ENCODE results near the gene USP7.
A peak's percentile ranks its signal among the peaks of the same experiment; 100 is the strongest.
"Not testable (repeated sequence)": the region's sequence is repeated elsewhere in the genome, so short reads cannot be mapped to it uniquely, and the experiment has no call there.

The USP7 gene

GRCh38 chr16:8874388-8874787, 89.3 kb downstream of the USP7 start:
- H3K79me2 ChIP-seq (ENCODE audit: low read length) = no peaks in the 10 kb centered on the region
- no peaks in the 10 kb centered on the region for H4K20me1 ChIP-seq (ENCODE audit: insufficient read depth, low read length)
- H3F3A ChIP-seq (ENCODE audit: insufficient read depth, low read length) = 0 out of 2 replicates have a peak, but pooled peaks cover 2% of the 10 kb centered on the region
- H3K9me3 ChIP-seq (replicated peaks; ENCODE audit: insufficient read depth, low read length) = no peaks in the 10 kb centered on the region
- no peak overlapping the region for H3K4me3 ChIP-seq (ENCODE audit: low read length)
- H3K9me2 ChIP-seq (replicated peaks; ENCODE audit: insufficient read depth, low read length) = no peaks in the 10 kb centered on the region
- no peak overlapping the region for H3K4me2 ChIP-seq (ENCODE audit: low read depth, low read length)
- no peaks in the 10 kb centered on the region; the same call in 1 of the 2 replicates for H3K4me1 ChIP-seq (ENCODE audit: low read length)
- no peaks in the 10 kb centered on the region for H3K27me3 ChIP-seq (replicated peaks; ENCODE audit: insufficient read depth, low read length)
- no peaks in the 10 kb centered on the region for H3K36me3 ChIP-seq (replicated peaks; ENCODE audit: insufficient read depth, low read length)
- DNase-seq = no peak
- H3K27ac ChIP-seq (ENCODE audit: low read length) = no peak overlapping the region
- no peak overlapping the region for H2AFZ ChIP-seq (ENCODE audit: low read length)
- no peak overlapping the region for H3K9ac ChIP-seq (ENCODE audit: low read length)
- TF ChIP-seq EZH2 (optimal IDR thresholded peaks at IDR 0.05; ENCODE audit: low read depth, low read length) (no peak), EZH2phosphoT487 (IDR thresholded peaks at IDR 0.05; ENCODE audit: low read length) (no peak)
- TF ChIP-seq, protein P1, sequence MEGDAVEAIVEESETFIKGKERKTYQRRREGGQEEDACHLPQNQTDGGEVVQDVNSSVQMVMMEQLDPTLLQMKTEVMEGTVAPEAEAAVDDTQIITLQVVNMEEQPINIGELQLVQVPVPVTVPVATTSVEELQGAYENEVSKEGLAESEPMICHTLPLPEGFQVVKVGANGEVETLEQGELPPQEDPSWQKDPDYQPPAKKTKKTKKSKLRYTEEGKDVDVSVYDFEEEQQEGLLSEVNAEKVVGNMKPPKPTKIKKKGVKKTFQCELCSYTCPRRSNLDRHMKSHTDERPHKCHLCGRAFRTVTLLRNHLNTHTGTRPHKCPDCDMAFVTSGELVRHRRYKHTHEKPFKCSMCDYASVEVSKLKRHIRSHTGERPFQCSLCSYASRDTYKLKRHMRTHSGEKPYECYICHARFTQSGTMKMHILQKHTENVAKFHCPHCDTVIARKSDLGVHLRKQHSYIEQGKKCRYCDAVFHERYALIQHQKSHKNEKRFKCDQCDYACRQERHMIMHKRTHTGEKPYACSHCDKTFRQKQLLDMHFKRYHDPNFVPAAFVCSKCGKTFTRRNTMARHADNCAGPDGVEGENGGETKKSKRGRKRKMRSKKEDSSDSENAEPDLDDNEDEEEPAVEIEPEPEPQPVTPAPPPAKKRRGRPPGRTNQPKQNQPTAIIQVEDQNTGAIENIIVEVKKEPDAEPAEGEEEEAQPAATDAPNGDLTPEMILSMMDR (IDR thresholded peaks at IDR 0.05; ENCODE audit: low read length) = no peak

GRCh38 chr16:8873866-8874195, 89.9 kb downstream of the USP7 start:
- not testable (repeated sequence) for H3K9me2 ChIP-seq (replicated peaks; ENCODE audit: insufficient read depth, low read length); H3K4me3 ChIP-seq (ENCODE audit: low read length); H2AFZ ChIP-seq (ENCODE audit: low read length); H3K9me3 ChIP-seq (replicated peaks; ENCODE audit: insufficient read depth, low read length); H3K36me3 ChIP-seq (replicated peaks; ENCODE audit: insufficient read depth, low read length); DNase-seq; H3K4me1 ChIP-seq (ENCODE audit: low read length); H3K79me2 ChIP-seq (ENCODE audit: low read length); H3K27ac ChIP-seq (ENCODE audit: low read length); H4K20me1 ChIP-seq (ENCODE audit: insufficient read depth, low read length); H3K9ac ChIP-seq (ENCODE audit: low read length); H3K27me3 ChIP-seq (replicated peaks; ENCODE audit: insufficient read depth, low read length); H3F3A ChIP-seq (ENCODE audit: insufficient read depth, low read length); H3K4me2 ChIP-seq (ENCODE audit: low read depth, low read length)

DNA sequence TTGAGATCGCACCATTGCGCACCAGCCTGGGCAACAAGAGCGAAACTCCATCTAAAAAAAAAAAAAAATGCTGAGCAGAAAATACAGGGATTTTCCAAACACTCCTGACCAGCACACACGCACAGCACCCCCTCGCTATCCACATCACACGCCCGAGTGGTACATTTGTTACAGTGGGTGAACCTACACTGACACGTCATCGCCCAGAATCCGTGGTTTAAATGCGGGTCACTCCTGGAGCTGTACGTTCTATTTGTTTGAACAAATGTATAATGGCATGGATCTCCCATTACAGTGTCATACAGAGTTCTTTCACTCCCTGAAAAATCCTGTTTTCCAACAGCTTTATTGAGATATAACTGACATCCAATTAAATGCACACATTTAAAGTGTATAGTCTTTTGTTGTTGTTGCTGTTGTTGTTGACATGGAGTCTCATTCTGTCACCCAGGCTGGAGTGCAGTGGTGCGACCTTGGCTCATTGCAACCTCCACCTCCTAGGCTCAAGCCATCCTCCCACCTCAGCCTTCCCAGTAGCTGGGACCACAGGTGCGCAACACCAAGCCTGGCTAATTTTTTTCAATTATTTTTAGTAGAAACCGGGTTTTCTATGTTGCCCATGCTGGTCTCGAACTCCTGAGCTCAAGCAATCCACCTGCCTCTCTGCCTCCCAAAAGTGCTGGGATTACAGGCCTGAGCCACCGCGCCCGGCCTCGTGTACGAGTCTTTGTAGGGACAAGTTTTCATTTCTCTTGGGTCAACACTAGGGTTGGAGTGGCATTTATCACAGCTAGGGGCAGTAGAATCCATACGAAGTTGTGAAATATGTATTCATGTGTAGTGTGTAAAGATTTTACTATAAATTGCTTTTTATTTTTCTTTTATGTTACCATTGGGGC, 90.5 kb downstream of the USP7 start:
- H3K9me3 ChIP-seq (replicated peaks; ENCODE audit: insufficient read depth, low read length) = no peaks in the 10 kb centered on the region
- H3K79me2 ChIP-seq (ENCODE audit: low read length) = peaks cover under 1% of the 10 kb centered on the region
- H3K4me2 ChIP-seq (ENCODE audit: low read depth, low read length) = no peak overlapping the region
- no peak for DNase-seq
- H3K27me3 ChIP-seq (replicated peaks; ENCODE audit: insufficient read depth, low read length) = no peaks in the 10 kb centered on the region
- no peaks in the 10 kb centered on the region; the same call in 1 of the 2 replicates for H3K4me1 ChIP-seq (ENCODE audit: low read length)
- H3K9me2 ChIP-seq (replicated peaks; ENCODE audit: insufficient read depth, low read length) = no peaks in the 10 kb centered on the region
- TF ChIP-seq, protein P1 (IDR thresholded peaks at IDR 0.05; ENCODE audit: low read length) = peak; percentile 12; the same call in 1 of the 2 replicates
- TF ChIP-seq EZH2phosphoT487 (IDR thresholded peaks at IDR 0.05; ENCODE audit: low read length) (no peak), EZH2 (optimal IDR thresholded peaks at IDR 0.05; ENCODE audit: low read depth, low read length) (no peak)
- H2AFZ ChIP-seq (ENCODE audit: low read length) = no peak overlapping the region
- H3K36me3 ChIP-seq (replicated peaks; ENCODE audit: insufficient read depth, low read length) = no peaks in the 10 kb centered on the region
- peaks cover 7% of the 10 kb centered on the region; the same call in 1 of the 2 replicates for H3F3A ChIP-seq (ENCODE audit: insufficient read depth, low read length)
- no peaks in the 10 kb centered on the region for H4K20me1 ChIP-seq (ENCODE audit: insufficient read depth, low read length)
- H3K9ac ChIP-seq (ENCODE audit: low read length) = no peak overlapping the region
- no peak overlapping the region for H3K27ac ChIP-seq (ENCODE audit: low read length)
- H3K4me3 ChIP-seq (ENCODE audit: low read length) = no peak overlapping the region

DNA sequence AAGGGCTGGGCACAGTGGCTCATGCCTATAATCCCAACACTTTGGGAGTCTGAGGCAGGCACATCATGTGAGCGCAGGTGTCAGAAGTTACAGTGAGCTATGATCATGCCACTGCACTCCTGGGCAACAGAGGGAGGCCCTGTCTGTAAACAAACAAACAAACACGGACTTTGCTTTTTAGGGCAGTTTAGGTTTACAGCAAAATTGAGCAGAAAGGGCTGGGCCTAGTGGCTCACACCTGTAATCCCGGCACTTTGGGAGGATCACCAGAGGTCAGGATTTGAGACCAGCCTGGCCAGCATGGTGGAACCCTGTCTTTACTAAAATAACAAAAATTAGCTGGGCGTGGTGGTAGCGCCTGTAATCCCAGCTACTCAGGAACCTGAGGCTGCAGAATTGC, 91.6 kb downstream of the USP7 start:
- Histone ChIP-seq H3K79me2 (ENCODE audit: low read length) (peaks cover 12% of the 10 kb centered on the region), H3K4me3 (ENCODE audit: low read length) (no peak overlapping the region), H2AFZ (ENCODE audit: low read length) (no peak overlapping the region), H3K9me2 (replicated peaks; ENCODE audit: insufficient read depth, low read length) (no peaks in the 10 kb centered on the region), H3K4me2 (ENCODE audit: low read depth, low read length) (no peak overlapping the region), H4K20me1 (ENCODE audit: insufficient read depth, low read length) (no peaks in the 10 kb centered on the region), H3K4me1 (ENCODE audit: low read length) (no peaks in the 10 kb centered on the region; the same call in 1 of the 2 replicates), H3K27me3 (replicated peaks; ENCODE audit: insufficient read depth, low read length) (no peaks in the 10 kb centered on the region), H3K9me3 (replicated peaks; ENCODE audit: insufficient read depth, low read length) (no peaks in the 10 kb centered on the region), H3K9ac (ENCODE audit: low read length) (no peak overlapping the region), H3F3A (ENCODE audit: insufficient read depth, low read length) (peaks cover 7% of the 10 kb centered on the region; the same call in 1 of the 2 replicates), H3K36me3 (replicated peaks; ENCODE audit: insufficient read depth, low read length) (no peaks in the 10 kb centered on the region), H3K27ac (ENCODE audit: low read length) (no peak overlapping the region)
- DNase-seq = no peak
- TF ChIP-seq EZH2phosphoT487 (IDR thresholded peaks at IDR 0.05; ENCODE audit: low read length) = no peak
- TF ChIP-seq EZH2 (optimal IDR thresholded peaks at IDR 0.05; ENCODE audit: low read depth, low read length) = no peak
- TF ChIP-seq, protein P1 (IDR thresholded peaks at IDR 0.05; ENCODE audit: low read length) = no peak

DNA sequence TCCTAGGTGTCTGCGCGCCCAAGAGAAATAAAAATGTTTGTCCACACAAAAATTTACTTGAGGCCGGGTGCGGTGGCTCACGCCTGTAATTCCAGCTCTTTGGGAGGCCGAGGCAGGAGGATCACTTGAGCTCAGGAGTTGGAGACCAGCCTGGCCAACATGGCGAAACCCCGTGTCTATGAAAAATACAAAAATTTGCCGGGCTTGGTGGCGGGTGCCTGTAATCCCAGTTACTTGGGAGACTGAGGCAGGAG, 93.8 kb downstream of the USP7 start:
- H3K27ac ChIP-seq (ENCODE audit: low read length); H3K9me3 ChIP-seq (replicated peaks; ENCODE audit: insufficient read depth, low read length); H3K9ac ChIP-seq (ENCODE audit: low read length); H3K27me3 ChIP-seq (replicated peaks; ENCODE audit: insufficient read depth, low read length); H2AFZ ChIP-seq (ENCODE audit: low read length); DNase-seq; H3K4me1 ChIP-seq (ENCODE audit: low read length); H3K9me2 ChIP-seq (replicated peaks; ENCODE audit: insufficient read depth, low read length); H3K4me3 ChIP-seq (ENCODE audit: low read length); H3F3A ChIP-seq (ENCODE audit: insufficient read depth, low read length); H3K36me3 ChIP-seq (replicated peaks; ENCODE audit: insufficient read depth, low read length); H4K20me1 ChIP-seq (ENCODE audit: insufficient read depth, low read length): not testable (repeated sequence)
- peaks cover 33% of the 10 kb centered on the region for H3K79me2 ChIP-seq (ENCODE audit: low read length)
- peak overlapping the region; percentile 64; the same call in 1 of the 2 replicates for H3K4me2 ChIP-seq (ENCODE audit: low read depth, low read length)
